RCC 7860 (cell line): ENCODE results near the gene ABCC3.
A peak's percentile ranks its signal among the peaks of the same experiment; 100 is the strongest.

Source experiments
- DNase-seq: peaks from one replicate; pipeline ENCODE4 v3.0.0-alpha.2; 2015; ENCODE audit warnings: low spot score
- FAIRE-seq: peaks from 2 replicates; lab custom pipeline; 2012; peaks lifted over from hg19 to GRCh38; lab: Jason Lieb, UNC

Gene ABCC3

DNA sequence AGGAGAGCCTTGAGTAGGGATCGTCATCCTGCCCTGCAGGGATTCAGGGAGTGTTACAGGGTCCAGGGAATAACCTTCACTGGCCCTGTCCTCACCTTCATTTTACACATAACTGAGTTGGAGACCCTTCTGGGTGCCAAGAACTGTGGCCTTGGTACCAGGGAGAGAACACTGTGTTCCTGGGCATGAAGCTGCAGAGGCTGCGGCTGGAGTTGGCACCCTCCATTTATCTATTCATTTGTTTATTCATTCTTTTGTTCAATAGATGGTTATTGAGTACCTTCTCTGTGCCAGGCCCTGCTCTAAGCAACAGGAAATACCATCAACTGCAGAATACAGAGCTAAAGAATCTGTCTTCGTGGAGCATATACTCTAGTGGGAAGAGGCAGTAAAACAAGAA is 6.7 kb downstream of the ABCC3 start:
- DNase-seq (no peak), FAIRE-seq (no peak)

DNA sequence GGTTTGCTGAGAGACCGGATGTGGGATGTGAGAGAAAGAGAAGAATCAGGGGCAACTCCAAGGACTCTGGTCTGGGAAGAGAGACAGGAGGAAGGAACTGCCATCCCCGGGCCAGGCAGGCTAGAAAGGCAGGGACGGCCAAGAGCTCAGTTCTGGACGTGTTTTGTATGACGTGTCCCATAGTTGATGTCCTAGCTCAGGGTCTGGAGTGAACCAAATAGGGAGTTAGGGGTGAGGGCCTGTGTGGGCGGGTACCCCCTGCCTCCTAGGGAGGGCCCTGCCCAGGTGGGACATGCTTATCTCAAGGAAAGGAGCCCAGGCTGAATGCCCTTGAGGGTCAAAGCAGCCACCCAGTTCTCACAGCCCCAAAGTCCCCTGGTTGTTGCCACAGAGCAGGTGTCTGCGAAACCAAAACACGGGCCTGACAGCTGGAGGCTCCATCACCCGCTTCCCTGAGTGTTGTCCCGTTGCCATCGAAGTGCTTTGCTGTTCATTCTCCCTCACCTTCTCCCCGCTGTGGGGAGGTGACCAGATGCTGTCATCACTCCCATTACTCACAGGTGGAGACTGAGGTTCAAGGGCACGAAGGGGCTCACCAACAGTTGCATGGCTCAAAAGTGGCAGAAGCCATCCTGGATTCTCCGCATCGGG is 7.5 kb downstream of the ABCC3 start:
- FAIRE-seq = no peak
- DNase-seq = no peak

- FAIRE-seq = peak; percentile 62
Measured at GRCh38 chr17:50642722-50643656, 8.3 kb downstream of the ABCC3 start.

GRCh38 chr17:50645748-50646682 is 11.3 kb downstream of the ABCC3 start:
- FAIRE-seq (no peak), DNase-seq (no peak)

More at GRCh38 chr17:50642722-50643656, 8.3 kb downstream of the ABCC3 start:
- DNase-seq = peak; percentile 62

DNA sequence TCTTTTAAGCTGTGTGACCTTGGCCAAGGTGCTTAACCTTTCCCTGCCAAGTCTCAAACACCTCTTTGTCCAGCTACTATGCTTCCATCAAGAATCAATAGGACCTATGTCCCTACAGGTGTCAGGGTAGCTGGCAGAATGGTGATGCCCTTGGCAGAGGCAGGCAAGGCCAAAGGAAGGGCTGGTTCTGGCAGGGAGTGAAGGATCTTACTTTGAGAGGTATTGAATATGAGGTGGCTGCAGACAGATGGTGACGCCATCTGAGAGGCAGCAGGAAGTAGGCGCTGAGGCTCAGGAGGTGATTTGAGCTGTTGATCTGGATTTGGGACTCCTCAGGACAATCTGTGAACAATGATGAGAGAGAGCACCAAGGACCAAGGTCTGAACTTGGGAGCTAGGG is 12.5 kb downstream of the ABCC3 start:
- FAIRE-seq (no peak), DNase-seq (no peak)

DNA sequence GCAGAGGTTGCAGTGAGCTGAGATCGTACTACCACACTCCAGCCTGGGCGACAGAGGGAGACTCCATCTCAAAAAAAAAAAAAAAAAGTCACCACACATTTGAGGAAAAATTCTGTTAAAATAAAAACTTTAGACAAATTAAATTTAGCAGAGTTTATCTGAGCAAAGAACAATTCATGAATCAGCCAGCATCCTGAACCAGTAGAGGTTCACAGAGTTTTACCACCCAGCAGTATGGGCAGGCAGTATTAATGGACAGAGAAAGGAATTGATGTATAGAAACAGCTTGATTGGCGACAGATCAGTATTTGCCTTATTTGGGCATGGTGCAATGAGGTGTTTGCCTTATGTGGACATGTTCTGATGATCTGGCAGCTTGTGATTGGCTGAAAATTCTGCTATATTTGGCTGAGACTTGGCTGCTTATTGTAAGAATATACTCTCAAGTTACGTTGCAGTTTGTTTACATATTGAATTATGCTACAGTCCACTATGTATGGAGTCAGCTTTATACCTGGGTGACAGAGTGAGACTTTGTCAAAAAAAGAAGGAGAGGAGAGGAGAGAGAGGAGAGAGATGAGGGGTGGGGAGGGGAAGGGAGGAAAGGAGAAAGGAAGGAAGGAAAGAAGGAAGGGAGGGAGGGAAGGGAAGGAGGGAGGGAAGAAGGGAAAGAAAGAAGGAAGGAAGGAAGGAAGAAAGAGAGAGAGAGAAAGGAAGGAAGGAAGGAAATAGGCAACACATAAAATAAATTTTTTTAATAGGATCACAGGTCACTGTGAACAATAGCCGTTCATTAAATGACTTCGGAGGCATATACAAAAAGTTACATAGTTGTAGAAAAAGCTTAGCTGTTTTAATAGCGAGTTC is 14.6 kb downstream of the ABCC3 start:
- no peak for FAIRE-seq
- DNase-seq = no peak

DNA sequence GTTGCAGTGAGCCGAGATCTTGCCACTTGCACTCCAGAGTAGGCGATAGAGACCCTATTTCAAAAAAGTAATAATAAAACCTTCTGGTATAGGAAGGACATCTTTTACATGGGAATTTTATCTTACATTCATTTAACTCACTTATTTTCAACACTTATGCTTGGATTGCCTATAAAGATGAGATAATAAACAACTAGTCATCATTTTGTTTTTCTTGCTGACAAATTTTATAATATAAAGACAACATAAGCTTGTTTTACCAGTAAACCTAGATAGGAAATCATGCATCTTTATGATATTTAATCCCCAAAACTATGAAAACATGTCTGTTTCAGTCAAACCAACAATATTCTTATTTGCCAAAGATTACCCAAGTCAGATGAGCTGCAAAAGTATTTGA is 17.0 kb downstream of the ABCC3 start:
- no peak for FAIRE-seq
- no peak for DNase-seq

DNA sequence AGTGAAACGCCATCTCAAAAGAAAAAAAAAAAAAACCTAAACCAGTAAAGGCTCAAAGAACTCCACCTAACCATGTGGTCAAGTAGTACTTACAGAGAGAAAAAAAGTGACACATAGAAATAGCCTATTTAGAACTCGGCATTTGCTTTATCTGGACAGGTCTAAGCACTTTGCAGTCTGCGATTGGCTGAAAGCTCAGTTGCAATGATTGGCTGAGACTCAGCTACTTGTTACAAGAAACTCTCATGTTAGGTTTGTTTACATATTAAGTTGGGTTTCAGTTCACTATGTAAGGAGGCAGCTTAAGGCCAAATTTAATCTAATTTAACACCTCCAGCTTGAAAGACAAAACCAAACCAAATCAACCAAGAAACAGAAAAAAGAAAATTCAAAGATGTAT is 19.1 kb downstream of the ABCC3 start:
- no peak for DNase-seq
- FAIRE-seq = no peak

GRCh38 chr17:50656509-50656908 is 21.8 kb downstream of the ABCC3 start:
- DNase-seq = no peak
- FAIRE-seq = no peak

- DNase-seq (no peak), FAIRE-seq (no peak)
Measured at GRCh38 chr17:50657054-50657453, 22.4 kb downstream of the ABCC3 start.

GRCh38 chr17:50657627-50658026 is 22.9 kb downstream of the ABCC3 start:
- DNase-seq = no peak
- no peak for FAIRE-seq

- DNase-seq = no peak
- FAIRE-seq = no peak
Measured at GRCh38 chr17:50658616-50659015, 23.9 kb downstream of the ABCC3 start.

GRCh38 chr17:50659179-50659578 is 24.5 kb downstream of the ABCC3 start:
- FAIRE-seq (no peak), DNase-seq (no peak)

GRCh38 chr17:50660042-50660886 is 25.6 kb downstream of the ABCC3 start:
- DNase-seq (peak; percentile 22), FAIRE-seq (no peak)

- DNase-seq (no peak), FAIRE-seq (no peak)
Measured at GRCh38 chr17:50660887-50661345, 26.2 kb downstream of the ABCC3 start.

- no peak for DNase-seq
- no peak for FAIRE-seq
Measured at GRCh38 chr17:50661348-50661747, 26.7 kb downstream of the ABCC3 start.

DNA sequence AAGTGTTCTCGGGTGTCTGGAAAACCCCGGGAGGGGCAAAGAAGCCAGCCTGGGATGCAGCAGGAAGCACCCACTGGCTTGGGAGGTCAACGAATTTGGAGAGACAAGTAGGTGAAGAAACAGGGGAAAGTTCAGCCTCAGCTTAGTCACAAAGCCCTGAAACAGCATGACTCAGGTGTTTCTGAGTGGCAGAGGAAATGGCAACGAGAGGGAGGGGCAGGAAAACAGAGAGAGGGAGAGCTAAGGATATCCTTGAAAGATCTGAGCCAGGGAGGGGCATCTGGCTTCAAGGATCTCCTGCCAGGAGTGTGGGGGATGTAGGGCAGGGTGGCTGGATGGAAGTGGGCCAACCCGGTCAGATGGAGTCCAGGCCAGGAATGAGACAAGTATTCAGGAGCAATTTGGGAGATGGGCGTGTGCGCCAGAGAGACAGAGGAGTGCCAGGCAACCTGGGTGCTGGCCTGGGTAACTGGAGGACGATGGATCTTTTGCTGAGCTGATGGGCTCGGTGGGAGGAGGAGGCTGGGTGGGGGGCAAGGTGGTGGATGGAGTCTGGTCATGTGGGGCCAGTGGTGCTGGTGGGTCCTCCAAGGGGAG is 27.2 kb downstream of the ABCC3 start:
- DNase-seq (peak; percentile 95), FAIRE-seq (peak; percentile 91)

DNA sequence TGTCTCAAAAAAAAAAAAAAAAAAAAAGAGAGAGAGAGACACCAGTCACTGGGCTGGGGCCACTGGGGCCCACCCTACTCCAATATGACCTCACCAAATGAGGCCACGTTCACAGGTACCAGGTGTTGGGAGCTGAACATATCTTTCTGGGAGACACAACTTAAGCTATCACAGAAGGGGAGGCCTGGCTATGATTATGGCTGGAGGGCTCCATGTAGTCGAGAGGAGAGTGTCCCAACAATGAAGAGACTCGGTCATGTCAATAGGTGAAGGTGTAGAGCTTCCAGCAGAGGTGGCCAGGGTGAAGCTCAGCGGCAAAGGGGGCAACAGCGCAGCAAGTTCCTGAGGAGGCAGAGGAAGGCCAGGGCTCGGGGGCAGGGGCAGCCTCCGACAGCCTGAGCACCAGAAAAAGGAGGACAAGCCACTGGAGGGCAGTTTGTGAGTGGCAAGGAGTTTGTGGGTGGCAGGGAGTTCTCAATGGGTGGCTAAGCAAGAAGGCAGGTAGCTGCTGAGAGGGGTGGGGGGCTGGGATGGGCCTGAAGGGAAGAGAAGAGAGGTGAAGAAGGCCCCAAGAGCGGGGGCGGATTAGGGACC is 28.0 kb downstream of the ABCC3 start:
- no peak for FAIRE-seq
- no peak for DNase-seq
